Ovary (tissue), 9 donors: ENCODE results near the gene UGGT2. TPM values are rescaled to one million over a fixed set of nuclear protein-coding genes. Genes with fewer than 3 reads are reported as not detected.

Source experiments
- DNase-seq, 5 donors: peaks; one replicate each; pipeline ENCODE4 v3.0.0-alpha.2; 2019 to 2020
- H3K27ac ChIP-seq, 2 donors: fragments of 200-600 bp; one replicate each; pipeline versions ENCODE4 v1.5.1 to v1.8.0; 2019 to 2022
- H3K27me3 ChIP-seq: fragments of 200-600 bp; one replicate; pipeline ENCODE4 v1.8.0; 2022
- H3K36me3 ChIP-seq: fragments of 200-600 bp; sonication (generic); one replicate; pipeline ENCODE4 v1.5.1; 2019
- H3K4me1 ChIP-seq: one replicate; pipeline ENCODE4 v1.8.1; 2013; ENCODE audit warnings: mild to moderate bottlenecking, moderate library complexity; ENCODE audit not compliant: insufficient read depth
- H3K4me3 ChIP-seq: fragments of 200-600 bp; sonication (generic); one replicate; pipeline ENCODE4 v1.5.1; 2017
- H3K9me3 ChIP-seq, 2 donors: fragments of 200-600 bp in 1 of 2; sonication (generic) in 1 of 2; one replicate each; pipeline versions ENCODE4 v1.5.1 to v1.8.1; 2013 to 2019; ENCODE audit warnings: mild to moderate bottlenecking in 1 of 2, moderate library complexity in 1 of 2
- EP300 ChIP-seq: sonication (generic); formaldehyde crosslinking; IDR thresholded peaks from one replicate; pipeline ENCODE4 v1.6.1; 2017; ENCODE audit warnings: antibody characterized with exemption
- POLR2A ChIP-seq: fragments of 450-650 bp; IDR thresholded peaks from one replicate; pipeline ENCODE4 v1.6.1; 2017; ENCODE audit warnings: antibody characterized with exemption, mild to moderate bottlenecking, moderate library complexity
- WGBS, 3 donors: extraction: QIAGEN DNeasy Blood & Tissue Kit in 1 of 3; methylation state at CpG; one replicate each; pipeline versions ENCODE4 v1.1.5 to v1.1.7; 2013 to 2017; 5-methylcytosine and 5-hydroxymethylcytosine counted together
- intact Hi-C, 4 donors: fragments of 100-400 bp; cut with DNase I; formaldehyde crosslinking; loops; one replicate each; pipeline versions ENCODE4 v1.11.0 to v1.15.1; 2022 to 2023
- polyA plus RNA-seq, 2 donors: library from polyadenylated mRNA; stranded (reverse); fragments of 200-250 nt in 1 of 2; fragments of 350-450 nt in 1 of 2; fragmentation: Illumina TruSeq in 1 of 2; extraction: RNeasy Lipid Tissue Mini Kit (QIAGEN cat#74804) in 1 of 2; gene quantifications; one replicate each; pipeline ENCODE4 v1.2.3, GENCODE V29; 2013 to 2014
- small RNA-seq: library from RNA; depleted of rRNA; stranded (forward); fragments of <200 nt; gene quantifications from one replicate; pipeline ENCODE3, GENCODE V24; 2016
- total RNA-seq, 7 donors: library from RNA; depleted of rRNA in 2 of 7; stranded (reverse); fragments of >200 nt in 2 of 7; fragmentation: NEBNext Ultra II Directional in 3 of 7; extraction: Animal tissue kit (Norgen Biotek cat#: 25700) in 3 of 7; gene quantifications; one replicate each; pipeline versions ENCODE4 v1.1.0 to v1.2.4, GENCODE V29; 2016 to 2023
- TF ChIP-seq, protein P1 (sequence below), 3 donors: fragments of 450-650 bp in 2 of 3; fragments of 200-600 bp in 1 of 3; IDR thresholded peaks; one replicate each; pipeline versions ENCODE4 v1.5.1 to v1.8.0; 2016 to 2022; ENCODE audit warnings: antibody characterized with exemption in 3 of 3, mild to moderate bottlenecking in 1 of 3
- donor health status: DM: no; HTN: no; CAD: no; lungs with moderate emphysema.
- donor health status: DM: no; HTN: no; CAD: no.
- donor health status: Bipolar disorder and iron deficiency.
- donor health status: DM: yes; HTN: yes; CAD: no.
- donor health status: DM: no; HTN: no; CAD: no.
- donor health status: DM: yes; HTN: yes; CAD: no.

Gene UGGT2
- total and polyA plus RNA-seq, 9 donors: 7.7 to 52.6 (median 28.9) TPM

- WGBS, 3 donors: 77 to 85% (median 80%) methylated on average over 4 of the region's 4 CpGs
- Histone ChIP-seq H3K27ac (no peak overlapping the region), H3K4me3 (no peak overlapping the region), H3K9me3 (no peaks in the 10 kb centered on the region), H3K36me3 (no peaks in the 10 kb centered on the region), H3K4me1 (peaks cover 1% of the 10 kb centered on the region), H3K27me3 (no peaks in the 10 kb centered on the region)
- DNase-seq: no peak
- intact Hi-C loops: no loop called here
- TF ChIP-seq, protein P1, sequence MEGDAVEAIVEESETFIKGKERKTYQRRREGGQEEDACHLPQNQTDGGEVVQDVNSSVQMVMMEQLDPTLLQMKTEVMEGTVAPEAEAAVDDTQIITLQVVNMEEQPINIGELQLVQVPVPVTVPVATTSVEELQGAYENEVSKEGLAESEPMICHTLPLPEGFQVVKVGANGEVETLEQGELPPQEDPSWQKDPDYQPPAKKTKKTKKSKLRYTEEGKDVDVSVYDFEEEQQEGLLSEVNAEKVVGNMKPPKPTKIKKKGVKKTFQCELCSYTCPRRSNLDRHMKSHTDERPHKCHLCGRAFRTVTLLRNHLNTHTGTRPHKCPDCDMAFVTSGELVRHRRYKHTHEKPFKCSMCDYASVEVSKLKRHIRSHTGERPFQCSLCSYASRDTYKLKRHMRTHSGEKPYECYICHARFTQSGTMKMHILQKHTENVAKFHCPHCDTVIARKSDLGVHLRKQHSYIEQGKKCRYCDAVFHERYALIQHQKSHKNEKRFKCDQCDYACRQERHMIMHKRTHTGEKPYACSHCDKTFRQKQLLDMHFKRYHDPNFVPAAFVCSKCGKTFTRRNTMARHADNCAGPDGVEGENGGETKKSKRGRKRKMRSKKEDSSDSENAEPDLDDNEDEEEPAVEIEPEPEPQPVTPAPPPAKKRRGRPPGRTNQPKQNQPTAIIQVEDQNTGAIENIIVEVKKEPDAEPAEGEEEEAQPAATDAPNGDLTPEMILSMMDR (IDR thresholded peaks at IDR 0.05): no peak
- TF ChIP-seq EP300 (no peak), POLR2A (no peak)
These were observed 299.1 kb downstream of the UGGT2 start for GRCh38 chr13:95754069-95754468.

- Histone ChIP-seq H3K27me3 (no peaks in the 10 kb centered on the region), H3K9me3 (no peaks in the 10 kb centered on the region), H3K4me3 (no peak overlapping the region), H3K27ac (no peak overlapping the region), H3K36me3 (no peaks in the 10 kb centered on the region), H3K4me1 (peaks cover 1% of the 10 kb centered on the region)
- intact Hi-C loops: no loop called here
- TF ChIP-seq, protein P1 (IDR thresholded peaks at IDR 0.05): no peak
- TF ChIP-seq POLR2A (no peak), EP300 (no peak)
- 75 to 86% (median 81%) methylated on average over 2 of the region's 2 CpGs for WGBS, 3 donors
- no peak for DNase-seq
These were observed 300.5 kb downstream of the UGGT2 start for GRCh38 chr13:95752677-95753076.

Small RNAs within 50 kb of the gene (small RNA-seq; reads per million reads assigned to genes)
- gene HMGN1P24: not detected

Other genes starting within 250 kb of the UGGT2 start
- under 1 TPM in 4 of 7 donors, not detected in 3; 0.05 to 0.46 (median 0.21) TPM for gene HS6ST3, start 36.7 kb upstream of the UGGT2 start, total RNA-seq
- gene HS6ST3, start 36.7 kb upstream of the UGGT2 start, polyA plus RNA-seq: under 1 TPM; 0.07 to 0.23 TPM